Tibial nerve (tissue), 4 donors: ENCODE data around the gene CFAP92.

Source experiments
- EP300 ChIP-seq, 2 donors: sonication (generic); formaldehyde crosslinking; IDR thresholded peaks; one replicate each; pipeline ENCODE4 v1.6.1; 2017; ENCODE audit warnings: antibody characterized with exemption in 2 of 2, mild to moderate bottlenecking in 1 of 2
- POLR2A ChIP-seq, 2 donors: fragments of 450-650 bp; IDR thresholded peaks; one replicate each; pipeline ENCODE4 v1.6.1; 2017; ENCODE audit warnings: antibody characterized with exemption in 2 of 2, mild to moderate bottlenecking in 2 of 2, moderate library complexity in 2 of 2
- TF ChIP-seq, protein P1 (sequence below), 5 experiments: fragments of 200-600 bp in 3 of 5; fragments of 450-650 bp in 2 of 5; sonication (generic) in 3 of 5; IDR thresholded peaks; one replicate each; pipeline ENCODE4 v1.5.1; 2016 to 2019; ENCODE audit warnings: antibody characterized with exemption in 5 of 5, mild to moderate bottlenecking in 3 of 5, moderate library complexity in 2 of 5

DNA sequence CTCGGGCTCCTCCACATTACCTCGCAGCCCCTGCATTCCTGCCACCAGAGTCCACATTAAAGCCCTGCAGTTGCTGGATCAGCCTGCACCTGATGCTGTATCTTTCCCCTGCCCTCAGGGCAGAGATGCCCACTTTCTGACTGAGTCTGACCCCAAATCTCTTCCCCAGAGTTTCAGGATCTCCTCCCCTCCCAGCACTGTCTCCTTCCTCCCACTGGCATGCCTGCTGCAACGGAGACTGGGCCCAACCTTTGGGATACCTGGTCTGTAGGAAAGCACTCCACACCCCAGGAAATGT, 46.1 kb upstream of the CFAP92 start:
- TF ChIP-seq, protein P1, sequence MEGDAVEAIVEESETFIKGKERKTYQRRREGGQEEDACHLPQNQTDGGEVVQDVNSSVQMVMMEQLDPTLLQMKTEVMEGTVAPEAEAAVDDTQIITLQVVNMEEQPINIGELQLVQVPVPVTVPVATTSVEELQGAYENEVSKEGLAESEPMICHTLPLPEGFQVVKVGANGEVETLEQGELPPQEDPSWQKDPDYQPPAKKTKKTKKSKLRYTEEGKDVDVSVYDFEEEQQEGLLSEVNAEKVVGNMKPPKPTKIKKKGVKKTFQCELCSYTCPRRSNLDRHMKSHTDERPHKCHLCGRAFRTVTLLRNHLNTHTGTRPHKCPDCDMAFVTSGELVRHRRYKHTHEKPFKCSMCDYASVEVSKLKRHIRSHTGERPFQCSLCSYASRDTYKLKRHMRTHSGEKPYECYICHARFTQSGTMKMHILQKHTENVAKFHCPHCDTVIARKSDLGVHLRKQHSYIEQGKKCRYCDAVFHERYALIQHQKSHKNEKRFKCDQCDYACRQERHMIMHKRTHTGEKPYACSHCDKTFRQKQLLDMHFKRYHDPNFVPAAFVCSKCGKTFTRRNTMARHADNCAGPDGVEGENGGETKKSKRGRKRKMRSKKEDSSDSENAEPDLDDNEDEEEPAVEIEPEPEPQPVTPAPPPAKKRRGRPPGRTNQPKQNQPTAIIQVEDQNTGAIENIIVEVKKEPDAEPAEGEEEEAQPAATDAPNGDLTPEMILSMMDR (IDR thresholded peaks at IDR 0.05), result no peak
- TF ChIP-seq POLR2A (IDR thresholded peaks at IDR 0.05) (no peak), EP300 (IDR thresholded peaks at IDR 0.05) (no peak)
